Astrocyte (in vitro differentiated cells and primary cell): ENCODE data around the gene UBE2D2. TPM values are rescaled to one million over a fixed set of nuclear protein-coding genes. Genes with fewer than 3 reads are reported as not detected.

Source experiments
- DNase-seq: peaks from one replicate; pipeline ENCODE4 v3.0.0-alpha.2; 2010; ENCODE audit warnings: low read depth
- FAIRE-seq: peaks from 2 replicates; lab custom pipeline; 2011; peaks lifted over from hg19 to GRCh38; lab: Jason Lieb, UNC
- H2AFZ ChIP-seq: 2 replicates; pipeline ENCODE4 v1.6.0; 2012; ENCODE audit warnings: low read depth, low read length, inconsistent platforms
- H3K27ac ChIP-seq: 2 replicates; pipeline ENCODE4 v1.5.1; 2011; ENCODE audit warnings: low read depth, low read length, inconsistent platforms
- H3K27me3 ChIP-seq: 2 replicates; pipeline ENCODE4 v1.6.0; 2011; ENCODE audit warnings: low read length, inconsistent platforms; ENCODE audit not compliant: insufficient read depth
- H3K36me3 ChIP-seq: 2 replicates; pipeline ENCODE4 v1.5.1; 2011; ENCODE audit warnings: low read length, inconsistent platforms; ENCODE audit not compliant: insufficient read depth
- H3K4me1 ChIP-seq: 2 replicates; pipeline ENCODE4 v1.5.1; 2011; ENCODE audit warnings: low read length, inconsistent platforms; ENCODE audit not compliant: insufficient read depth
- H3K4me2 ChIP-seq: 2 replicates; pipeline ENCODE4 v1.6.0; 2012; ENCODE audit warnings: low read length, inconsistent platforms
- H3K4me3 ChIP-seq: 2 replicates; pipeline ENCODE4 v1.5.1; 2011; ENCODE audit warnings: low read depth, mild to moderate bottlenecking, low read length, inconsistent platforms; ENCODE audit not compliant: insufficient read depth
- H3K79me2 ChIP-seq: 2 replicates; pipeline ENCODE4 v1.6.0; 2012; ENCODE audit warnings: mild to moderate bottlenecking, low read length, inconsistent platforms; ENCODE audit not compliant: insufficient read depth
- H3K9ac ChIP-seq: 2 replicates; pipeline ENCODE4 v1.6.0; 2012; ENCODE audit warnings: mild to moderate bottlenecking, low read length, inconsistent platforms
- H3K9me3 ChIP-seq: 2 replicates; pipeline ENCODE4 v1.5.1; 2012; ENCODE audit warnings: low read depth, mild to moderate bottlenecking, low read length, inconsistent platforms; ENCODE audit not compliant: insufficient read depth
- H4K20me1 ChIP-seq: 2 replicates; pipeline ENCODE4 v1.6.0; 2012; ENCODE audit warnings: low read length, inconsistent platforms; ENCODE audit not compliant: insufficient read depth
- H3K27ac Mint-ChIP-seq: one replicate; pipeline ENCODE4 v1.8.0; 2021; ENCODE audit warnings: mild to moderate bottlenecking, mixed read lengths; ENCODE audit not compliant: unreplicated experiment
- H3K27me3 Mint-ChIP-seq: one replicate; pipeline ENCODE4 v1.8.0; 2021; ENCODE audit warnings: low read depth, mixed read lengths; ENCODE audit not compliant: unreplicated experiment
- H3K36me3 Mint-ChIP-seq: one replicate; pipeline ENCODE4 v1.8.0; 2021; ENCODE audit warnings: low read depth, mixed read lengths; ENCODE audit not compliant: unreplicated experiment
- H3K4me1 Mint-ChIP-seq: one replicate; pipeline ENCODE4 v1.8.0; 2021; ENCODE audit warnings: low read depth, mixed read lengths; ENCODE audit not compliant: unreplicated experiment
- H3K4me3 Mint-ChIP-seq: one replicate; pipeline ENCODE4 v1.8.0; 2021; ENCODE audit warnings: mild to moderate bottlenecking, moderate library complexity, mixed read lengths; ENCODE audit not compliant: unreplicated experiment
- H3K9me3 Mint-ChIP-seq: one replicate; pipeline ENCODE4 v1.8.0; 2021; ENCODE audit warnings: mild to moderate bottlenecking, mixed read lengths; ENCODE audit not compliant: unreplicated experiment
- EZH2 ChIP-seq: IDR thresholded peaks from 2 replicates; pipeline ENCODE4 v1.6.1; 2012; ENCODE audit warnings: mild to moderate bottlenecking, low read length, inconsistent platforms; ENCODE audit not compliant: insufficient read depth
- total RNA-seq: library from RNA; stranded (reverse); gene quantifications from 2 replicates; pipeline ENCODE4 v1.2.1, GENCODE V29; 2021
- TF ChIP-seq, protein P1 (sequence below): IDR thresholded peaks from 2 replicates; pipeline ENCODE4 v1.5.1; 2011; ENCODE audit warnings: low read depth, mild to moderate bottlenecking, inconsistent platforms, low read length, moderate library complexity; ENCODE audit not compliant: insufficient read depth

The UBE2D2 gene
- total RNA-seq, 1 donor from 2014 or later: 169 TPM

DNA sequence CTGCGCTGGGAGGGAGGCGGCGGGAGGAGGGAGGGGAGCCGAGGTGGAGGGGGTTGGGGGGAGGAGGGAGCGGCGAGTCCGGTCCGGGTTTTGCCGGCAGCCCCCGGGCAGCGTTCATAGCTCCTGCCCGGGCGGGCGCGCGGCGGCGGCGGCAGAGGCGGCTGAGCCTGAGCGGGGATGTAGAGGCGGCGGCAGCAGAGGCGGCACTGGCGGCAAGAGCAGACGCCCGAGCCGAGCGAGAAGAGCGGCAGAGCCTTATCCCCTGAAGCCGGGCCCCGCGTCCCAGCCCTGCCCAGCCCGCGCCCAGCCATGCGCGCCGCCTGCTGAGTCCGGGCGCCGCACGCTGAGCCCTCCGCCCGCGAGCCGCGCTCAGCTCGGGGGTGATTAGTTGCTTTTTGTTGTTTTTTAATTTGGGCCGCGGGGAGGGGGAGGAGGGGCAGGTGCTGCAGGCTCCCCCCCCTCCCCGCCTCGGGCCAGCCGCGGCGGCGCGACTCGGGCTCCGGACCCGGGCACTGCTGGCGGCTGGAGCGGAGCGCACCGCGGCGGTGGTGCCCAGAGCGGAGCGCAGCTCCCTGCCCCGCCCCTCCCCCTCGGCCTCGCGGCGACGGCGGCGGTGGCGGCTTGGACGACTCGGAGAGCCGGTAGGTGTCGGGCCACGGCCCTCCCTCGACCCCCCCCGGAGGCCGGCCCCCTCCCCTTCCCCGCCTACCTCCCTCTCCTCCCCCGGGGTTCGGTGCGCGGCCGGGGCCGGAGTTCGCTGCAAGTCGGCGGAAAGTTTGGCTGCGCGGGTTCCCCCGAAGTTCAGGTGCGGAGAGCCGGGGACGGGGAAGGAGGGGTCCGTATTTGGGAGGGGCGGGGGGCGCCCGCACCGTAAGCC lies 87.3 kb downstream of the UBE2D2 start, which contains the start of gene CXXC5:
Gene CXXC5 (plus strand): TSS at position 145 of the 877 bp plus-strand sequence. CDS start 32,175 bp downstream, outside the sequence.
- peaks cover 54% of the 10 kb centered on the region for H3K79me2 ChIP-seq
- no peak for FAIRE-seq

DNA sequence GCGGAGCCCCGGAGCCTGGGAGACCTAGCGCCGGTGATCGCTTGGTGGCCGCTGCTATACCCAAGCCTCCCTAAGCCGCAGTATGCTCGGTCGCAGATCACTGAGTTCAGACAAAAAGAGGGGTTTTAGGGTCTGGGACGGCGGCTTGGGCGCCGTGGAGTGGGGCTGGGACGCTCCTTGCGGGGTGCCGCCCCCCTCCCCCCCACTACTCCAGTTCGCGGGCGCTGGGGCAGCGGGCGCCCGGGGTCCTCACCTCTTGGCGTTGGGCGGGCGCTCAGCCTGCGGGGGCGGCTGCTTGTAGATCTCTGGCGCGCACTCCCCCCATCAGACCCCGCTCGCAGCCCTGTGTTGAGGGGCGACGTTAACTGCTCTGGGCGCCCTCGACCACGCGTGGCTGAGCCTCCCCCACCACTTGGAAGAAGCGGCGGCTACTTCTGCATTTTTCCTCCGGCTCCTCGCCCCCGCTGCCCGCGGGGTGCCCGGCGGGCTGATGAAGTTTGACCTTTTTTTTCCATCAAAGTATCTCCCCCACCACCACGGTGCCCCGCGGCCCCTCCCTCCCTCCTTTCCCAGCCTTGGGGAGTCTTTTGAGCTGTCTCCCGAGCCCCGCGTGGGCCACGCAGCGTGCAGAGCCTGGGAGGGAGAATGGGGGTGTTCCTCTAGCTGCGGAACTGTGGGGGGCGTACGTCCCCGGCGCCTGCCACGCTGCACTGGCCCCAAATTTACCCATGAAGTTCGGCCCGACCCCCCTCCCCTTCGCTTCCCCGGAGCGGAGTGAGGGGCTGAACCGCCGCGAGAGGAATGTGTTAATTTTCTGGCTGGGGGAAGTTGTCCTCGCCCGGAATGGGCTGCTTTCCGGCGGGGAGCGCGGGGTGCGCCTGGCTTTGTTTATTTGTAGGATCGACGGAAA lies 88.2 kb downstream of the UBE2D2 start:
- Mint-ChIP-seq H3K27ac (peak overlapping the region; percentile 86), H3K27me3 (peaks cover 11% of the 10 kb centered on the region), H3K36me3 (peaks cover 8% of the 10 kb centered on the region), H3K4me3 (peak overlapping the region; percentile 100), H3K4me1 (peaks cover 33% of the 10 kb centered on the region), H3K9me3 (peaks cover 2% of the 10 kb centered on the region)
- Histone ChIP-seq H3K9ac (peak overlapping the region; percentile 88), H3K36me3 (no peaks in the 10 kb centered on the region), H3K79me2 (peaks cover 63% of the 10 kb centered on the region), H2AFZ (no peak overlapping the region), H3K4me3 (peak overlapping the region; percentile 77), H4K20me1 (peaks cover 44% of the 10 kb centered on the region), H3K9me3 (no peaks in the 10 kb centered on the region), H3K4me2 (peak overlapping the region; percentile 87), H3K27me3 (no peaks in the 10 kb centered on the region), H3K4me1 (peaks cover 44% of the 10 kb centered on the region), H3K27ac (peak overlapping the region; percentile 94)
- no peak for FAIRE-seq
- no peak for DNase-seq
- TF ChIP-seq, protein P1, sequence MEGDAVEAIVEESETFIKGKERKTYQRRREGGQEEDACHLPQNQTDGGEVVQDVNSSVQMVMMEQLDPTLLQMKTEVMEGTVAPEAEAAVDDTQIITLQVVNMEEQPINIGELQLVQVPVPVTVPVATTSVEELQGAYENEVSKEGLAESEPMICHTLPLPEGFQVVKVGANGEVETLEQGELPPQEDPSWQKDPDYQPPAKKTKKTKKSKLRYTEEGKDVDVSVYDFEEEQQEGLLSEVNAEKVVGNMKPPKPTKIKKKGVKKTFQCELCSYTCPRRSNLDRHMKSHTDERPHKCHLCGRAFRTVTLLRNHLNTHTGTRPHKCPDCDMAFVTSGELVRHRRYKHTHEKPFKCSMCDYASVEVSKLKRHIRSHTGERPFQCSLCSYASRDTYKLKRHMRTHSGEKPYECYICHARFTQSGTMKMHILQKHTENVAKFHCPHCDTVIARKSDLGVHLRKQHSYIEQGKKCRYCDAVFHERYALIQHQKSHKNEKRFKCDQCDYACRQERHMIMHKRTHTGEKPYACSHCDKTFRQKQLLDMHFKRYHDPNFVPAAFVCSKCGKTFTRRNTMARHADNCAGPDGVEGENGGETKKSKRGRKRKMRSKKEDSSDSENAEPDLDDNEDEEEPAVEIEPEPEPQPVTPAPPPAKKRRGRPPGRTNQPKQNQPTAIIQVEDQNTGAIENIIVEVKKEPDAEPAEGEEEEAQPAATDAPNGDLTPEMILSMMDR: no peak
- TF ChIP-seq EZH2: no peak

More for the DNA sequence above, 87.3 kb downstream of the UBE2D2 start, which contains the start of gene CXXC5:
- Mint-ChIP-seq H3K36me3 (peaks cover 7% of the 10 kb centered on the region), H3K9me3 (peaks cover 2% of the 10 kb centered on the region), H3K27me3 (peaks cover 12% of the 10 kb centered on the region), H3K4me3 (peak within 1 kb of the TSS; percentile 100), H3K4me1 (peaks cover 33% of the 10 kb centered on the region), H3K27ac (peak within 1 kb of the TSS; percentile 47)
- no peaks in the 10 kb centered on the region for H3K36me3 ChIP-seq
- H3K9me3 ChIP-seq: no peaks in the 10 kb centered on the region
- peak within 1 kb of the TSS; percentile 77 for H3K4me3 ChIP-seq
- H3K4me2 ChIP-seq: peak within 1 kb of the TSS; percentile 87
- no peak within 1 kb of the TSS for H2AFZ ChIP-seq
- peaks cover 35% of the 10 kb centered on the region for H4K20me1 ChIP-seq
- H3K27ac ChIP-seq: peak within 1 kb of the TSS; percentile 94
- no peak for TF ChIP-seq EZH2
- TF ChIP-seq, protein P1: no peak
- H3K27me3 ChIP-seq: no peaks in the 10 kb centered on the region
- H3K4me1 ChIP-seq: peaks cover 35% of the 10 kb centered on the region
- peak; percentile 83 for DNase-seq
- peak within 1 kb of the TSS; percentile 88 for H3K9ac ChIP-seq
